K562 (cell line): ENCODE measurements around the gene PPP1R15A. TPM values are rescaled to one million over a fixed set of nuclear protein-coding genes. Genes with fewer than 3 reads are reported as not detected.

Experiments
- AFF4 ChIP-seq: sonication (generic); formaldehyde crosslinking; IDR thresholded peaks from 2 replicates; pipeline ENCODE4 v1.8.0; 2023; ENCODE audit warnings: mild to moderate bottlenecking, missing genetic modification reagents
- ATF3 ChIP-seq, 2 experiments: fragments of 450-650 bp in 1 of 2; sonication (generic) in 1 of 2; formaldehyde crosslinking in 1 of 2; IDR thresholded peaks in 1 of 2; conservative IDR thresholded peaks in 1 of 2; 2 replicates each; pipeline versions ENCODE4 v1.6.1 to v1.8.1; 2016 to 2023; ENCODE audit warnings: mild to moderate bottlenecking in 2 of 2, moderate library complexity in 2 of 2, inconsistent platforms in 1 of 2, missing genetic modification reagents in 1 of 2
- DPF2 ChIP-seq: fragments of 450-650 bp; IDR thresholded peaks from 2 replicates; pipeline ENCODE4 v1.6.1; 2016
- FOXM1 ChIP-seq, 2 experiments: fragments of 450-650 bp in 1 of 2; sonication (generic) in 1 of 2; formaldehyde crosslinking in 1 of 2; IDR thresholded peaks; 2 replicates each; pipeline versions ENCODE4 v1.6.1 to v1.9.0; 2017 to 2022; ENCODE audit warnings: low read depth in 2 of 2, mild to moderate bottlenecking in 2 of 2, missing genetic modification reagents in 1 of 2, moderate library complexity in 1 of 2
- GABPB2 ChIP-seq: fragments of 250-450 bp; sonication (Bioruptor Pico); conservative IDR thresholded peaks from 2 replicates; pipeline ENCODE4 v1.5.1; 2021; ENCODE audit warnings: mild to moderate bottlenecking
- HEY1 ChIP-seq: fragments of 250-450 bp; sonication (Bioruptor Pico); IDR thresholded peaks from 2 replicates; pipeline ENCODE4 v1.5.0; 2020; ENCODE audit warnings: mild to moderate bottlenecking, moderate library complexity, borderline replicate concordance
- KDM5B ChIP-seq: fragments of 200-600 bp; sonication (generic); IDR thresholded peaks from 2 replicates; pipeline ENCODE4 v1.6.1; 2012; ENCODE audit warnings: low read depth, mild to moderate bottlenecking, moderate library complexity, low read length, control low read depth, inconsistent platforms; ENCODE audit not compliant: insufficient replicate concordance
- MLLT1 ChIP-seq, 2 experiments: fragments of 450-650 bp; IDR thresholded peaks; 2 replicates each; pipeline ENCODE4 v1.6.1; 2016
- MXI1 ChIP-seq: IDR thresholded peaks from 2 replicates; pipeline ENCODE4 v1.6.1; 2011; ENCODE audit warnings: low read depth, mild to moderate bottlenecking, improper control_type of control experiment, low read length
- NBN ChIP-seq: fragments of 450-650 bp; IDR thresholded peaks from 2 replicates; pipeline ENCODE4 v1.6.1; 2016; ENCODE audit warnings: low read depth, mild to moderate bottlenecking
- PML ChIP-seq: IDR thresholded peaks from 2 replicates; pipeline ENCODE4 v1.6.1; 2012; ENCODE audit warnings: low read length, inconsistent platforms
- RHOXF2B ChIP-seq: fragments of 250-450 bp; sonication (Bioruptor Pico); conservative IDR thresholded peaks from 2 replicates; pipeline ENCODE4 v1.5.1; 2021
- SRF ChIP-seq, 2 experiments: fragments of 250-450, 450-650 bp in 1 of 2; sonication (Bioruptor Pico) in 1 of 2; sonication (generic) in 1 of 2; formaldehyde crosslinking; IDR thresholded peaks; 2 replicates each; pipeline versions ENCODE4 v1.5.0 to v1.5.1; 2020 to 2022; ENCODE audit warnings: mild to moderate bottlenecking in 1 of 2, missing genetic modification reagents in 1 of 2
- TAF9B ChIP-seq: fragments of 450-650 bp; IDR thresholded peaks from 2 replicates; pipeline ENCODE4 v1.6.1; 2018; ENCODE audit warnings: mild to moderate bottlenecking; ENCODE audit not compliant: partially characterized antibody
- TRIM24 ChIP-seq, 2 experiments: fragments of 450-650 bp; IDR thresholded peaks; 2 replicates each; pipeline ENCODE4 v1.6.1; 2016
- VEZF1 ChIP-seq: fragments of 200-800 bp; sonication (Bioruptor generic); IDR thresholded peaks from 2 replicates; pipeline ENCODE4 v1.6.1; 2017; ENCODE audit warnings: missing genetic modification characterization, missing compliant biosample characterization
- ZNF324 ChIP-seq: fragments of 250-450 bp; sonication (Bioruptor Pico); IDR thresholded peaks from 2 replicates; pipeline ENCODE4 v1.4.0; 2020; ENCODE audit warnings: mild to moderate bottlenecking
- ZSCAN32 ChIP-seq: fragments of 450-650 bp; formaldehyde crosslinking; IDR thresholded peaks from 2 replicates; pipeline ENCODE4 v1.4.0; 2020; ENCODE audit warnings: mild to moderate bottlenecking, moderate library complexity
- polyA plus RNA-seq, 8 experiments: library from polyadenylated mRNA; depleted of rRNA in 4 of 8; stranded (reverse) in 5 of 8; unstranded in 3 of 8; fragments of >200 nt; fragmentation: Nextera tagmentation in 2 of 8; fragmentation: Illumina TruSeq in 1 of 8; extraction: Ambion mirVana in 2 of 8; extraction: Trizol in 1 of 8; gene quantifications; 2 replicates each; pipeline versions ENCODE4 v1.2.1 to v1.2.3, GENCODE V29; 2011 to 2014; ENCODE audit warnings: inconsistent platforms in 1 of 8, missing spikeins in 1 of 8
- total RNA-seq, 7 experiments: library from RNA; depleted of rRNA in 6 of 7; stranded (reverse); fragments of >200 nt in 6 of 7; fragmentation: Illumina TruSeq in 2 of 7; extraction: Trizol in 2 of 7; gene quantifications; 2 replicates each; pipeline versions ENCODE4 v1.2.1 to v1.2.3, GENCODE V29; 2011 to 2021; ENCODE audit warnings: low replicate concordance in 1 of 7

Gene PPP1R15A
- total and polyA plus RNA-seq, 9 of the 15 experiments (the other 6 are each of a cell fraction or from before 2014, with no cell fraction given) = 0.42 to 73.7 (median 44.0) TPM

- TF ChIP-seq MLLT1 (IDR thresholded peaks at IDR 0.05) (peak; percentile 14 to 22; a peak in 1 of 4 replicates), KDM5B (peak; percentile 76), MXI1 (peak; percentile 5; the same call in 1 of the 2 replicates), TAF9B (peak; percentile 96), HEY1 (peak; percentile 52; the same call in 1 of the 2 replicates), FOXM1 (IDR thresholded peaks at IDR 0.05; ENCODE audit: low read depth) (peak; percentile 66; the same call in 1 of the 2 replicates), FOXM1 (CRISPR knock-in tag; IDR thresholded peaks at IDR 0.05; ENCODE audit: low read depth) (0 out of 2 replicates have a peak, but pooled peaks have one; percentile 1), ZSCAN32 (CRISPR knock-in tag) (peak; percentile 53; the same call in 1 of the 2 replicates), AFF4 (CRISPR knock-in tag) (peak; percentile 71; the same call in 1 of the 2 replicates), ATF3 (IDR thresholded peaks at IDR 0.05) (peak; percentile 98), ATF3 (CRISPR knock-in tag; conservative IDR thresholded peaks at IDR 0.05) (peak; percentile 96), RHOXF2B (CRISPR knock-in tag) (peak; percentile 47), DPF2 (peak; percentile 93), GABPB2 (CRISPR knock-in tag) (peak; percentile 65; the same call in 1 of the 2 replicates), VEZF1 (CRISPR knock-in tag) (peak; percentile 90), SRF (CRISPR knock-in tag; IDR thresholded peaks at IDR 0.05) (peak in 1 of 2 experiments; percentile 78; a peak in 2 of 4 replicates), PML (peak; percentile 75), ZNF324 (CRISPR knock-in tag) (0 out of 2 replicates have a peak, but pooled peaks have one; percentile 48), NBN (peak; percentile 60; the same call in 1 of the 2 replicates), TRIM24 (IDR thresholded peaks at IDR 0.05) (peak in 1 of 2 experiments; percentile 68; a peak in 1 of 4 replicates)
Measured at GRCh38 chr19:48876043-48876981, 4.1 kb downstream of the PPP1R15A start (continued).
